CD4-positive, alpha-beta T cell treated with Interleukin-21 for 1 hour (primary cell): Measurements from ENCODE around the gene FCN2.
"Not testable (repeated sequence)": the region's sequence is repeated elsewhere in the genome, so short reads cannot be mapped to it uniquely, and the experiment has no call there.

Source experiments
- DNase-seq: peaks from one replicate; pipeline ENCODE4 v3.0.0-alpha.2; 2020

The FCN2 gene

GRCh38 chr9:134847752-134848432 is 32.7 kb upstream of the FCN2 start:
- DNase-seq: no peak

- no peak for DNase-seq
Observed at GRCh38 chr9:134848504-134848903, 32.1 kb upstream of the FCN2 start.

GRCh38 chr9:134850611-134851010 is 30.0 kb upstream of the FCN2 start:
- no peak for DNase-seq

GRCh38 chr9:134851020-134851419 is 29.6 kb upstream of the FCN2 start:
- no peak for DNase-seq

GRCh38 chr9:134852906-134853654 is 27.5 kb upstream of the FCN2 start:
- DNase-seq: no peak

- DNase-seq: no peak
Observed at GRCh38 chr9:134853893-134854292, 26.7 kb upstream of the FCN2 start.

- DNase-seq: no peak
Observed at GRCh38 chr9:134854541-134854981, 26.0 kb upstream of the FCN2 start.

- no peak for DNase-seq
Observed at GRCh38 chr9:134855231-134855899, 25.2 kb upstream of the FCN2 start.

GRCh38 chr9:134855900-134856377 is 24.7 kb upstream of the FCN2 start:
- no peak for DNase-seq

- DNase-seq: not testable (repeated sequence)
Observed at GRCh38 chr9:134857451-134857850, 23.2 kb upstream of the FCN2 start.

GRCh38 chr9:134858051-134858841 is 22.4 kb upstream of the FCN2 start:
- no peak for DNase-seq

GRCh38 chr9:134860510-134860909 is 20.1 kb upstream of the FCN2 start:
- no peak for DNase-seq

- DNase-seq: no peak
Observed at GRCh38 chr9:134861595-134862334, 18.8 kb upstream of the FCN2 start.

GRCh38 chr9:134863306-134863902 is 17.2 kb upstream of the FCN2 start:
- no peak for DNase-seq

GRCh38 chr9:134863941-134864820 is 16.4 kb upstream of the FCN2 start:
- no peak for DNase-seq

- DNase-seq: no peak
Observed at GRCh38 chr9:134864821-134865190, 15.8 kb upstream of the FCN2 start.

- no peak for DNase-seq
Observed at GRCh38 chr9:134867917-134868750, 12.5 kb upstream of the FCN2 start.

- DNase-seq: no peak
Observed at GRCh38 chr9:134868751-134869553, 11.7 kb upstream of the FCN2 start.
